Stimulated activated CD4-positive, alpha-beta T cell treated with anti-CD3 and anti-CD28 coated beads, Interleukin-12 subunit alpha, Interleukin-12 subunit beta, amount 100 ng/mL, for 4 hours (primary cell): Measurements from ENCODE around the gene ZNF296.

Experiments
- DNase-seq: peaks from one replicate; pipeline ENCODE4 v3.0.0-alpha.2; 2020

The ZNF296 gene

DNA sequence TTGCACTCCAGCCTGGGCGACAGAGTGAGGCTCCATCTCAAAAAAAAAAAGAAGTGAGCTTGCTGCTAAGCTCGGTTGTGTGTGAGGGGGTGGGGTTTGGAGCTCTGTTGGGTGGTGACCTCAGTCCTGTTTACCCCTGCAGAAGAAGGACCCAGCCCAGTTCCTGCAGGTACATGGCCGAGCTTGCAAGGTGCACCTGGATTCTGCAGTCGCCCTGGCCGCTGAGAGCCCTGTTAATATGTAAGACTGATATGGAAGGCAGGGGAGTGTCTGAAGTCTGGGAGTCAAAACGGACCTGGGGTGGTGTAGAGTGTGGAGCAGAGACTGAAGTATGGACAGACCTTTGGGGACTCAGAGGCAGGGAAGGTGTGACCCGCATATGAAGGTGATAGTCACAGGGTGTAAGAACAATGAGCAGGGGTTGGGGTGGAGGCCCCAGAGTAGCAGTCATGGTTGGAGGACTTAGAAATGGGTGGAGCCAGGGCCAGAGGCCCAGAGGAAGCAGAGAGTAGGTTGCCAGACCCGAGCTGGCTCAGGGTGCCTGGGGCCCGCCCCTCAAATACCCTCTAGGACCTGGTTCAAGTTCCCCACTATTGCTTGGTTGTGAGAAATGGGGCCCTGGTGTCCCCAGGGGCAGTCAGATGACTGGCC, 24.2 kb downstream of the ZNF296 start:
- no peak for DNase-seq

DNA sequence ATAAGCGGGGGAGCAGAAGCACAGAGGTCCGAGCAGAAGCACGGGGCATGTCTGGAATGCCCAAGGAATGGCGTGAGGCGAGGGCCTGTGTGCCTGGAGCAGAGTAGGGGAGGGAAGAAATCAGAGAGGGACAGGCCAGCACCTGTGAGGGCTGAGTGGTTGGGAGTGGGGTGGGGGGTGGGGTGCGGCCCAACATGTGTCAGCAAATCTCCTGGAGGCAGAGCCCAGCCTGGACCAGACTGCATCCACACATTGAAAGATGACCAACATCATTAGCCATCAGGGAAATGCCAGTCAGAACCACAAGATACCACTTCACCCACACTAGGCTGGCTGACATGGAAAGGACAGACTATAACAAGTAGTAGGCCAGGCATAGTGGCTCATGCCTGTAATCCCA, 26.2 kb downstream of the ZNF296 start:
- DNase-seq = no peak

DNA sequence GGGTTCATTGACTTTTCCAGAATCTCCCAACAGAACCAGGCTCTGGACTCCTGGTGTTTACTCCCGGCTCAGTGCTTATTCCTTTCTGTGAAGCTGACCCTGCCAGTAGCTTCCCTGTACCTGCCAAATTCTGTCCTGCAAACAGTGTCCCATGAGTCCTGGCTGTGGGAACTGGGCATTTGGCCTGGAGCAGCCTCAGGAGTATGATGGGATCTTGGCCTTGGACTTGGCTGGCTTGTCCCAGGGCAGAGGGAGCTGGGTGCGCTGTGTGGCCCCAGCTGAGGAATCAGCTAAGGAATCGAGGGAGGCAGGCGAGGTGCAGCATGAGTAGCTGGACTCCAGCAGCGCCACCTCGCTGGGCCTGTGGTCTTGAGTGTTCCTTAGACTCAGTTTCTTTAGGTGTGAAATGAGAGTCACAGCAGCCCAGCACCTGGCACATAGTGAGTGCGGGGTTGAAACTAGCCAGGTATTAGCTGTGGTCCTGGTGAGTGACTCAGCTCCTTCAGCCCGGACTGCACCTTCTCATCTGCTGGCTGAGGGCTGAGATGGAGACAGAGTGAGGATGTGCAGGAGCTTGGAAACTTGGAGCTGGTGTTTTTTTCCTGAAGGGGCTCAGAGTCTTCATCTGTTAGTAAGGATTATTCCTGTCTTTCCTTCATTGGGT, 27.1 kb downstream of the ZNF296 start:
- no peak for DNase-seq

DNA sequence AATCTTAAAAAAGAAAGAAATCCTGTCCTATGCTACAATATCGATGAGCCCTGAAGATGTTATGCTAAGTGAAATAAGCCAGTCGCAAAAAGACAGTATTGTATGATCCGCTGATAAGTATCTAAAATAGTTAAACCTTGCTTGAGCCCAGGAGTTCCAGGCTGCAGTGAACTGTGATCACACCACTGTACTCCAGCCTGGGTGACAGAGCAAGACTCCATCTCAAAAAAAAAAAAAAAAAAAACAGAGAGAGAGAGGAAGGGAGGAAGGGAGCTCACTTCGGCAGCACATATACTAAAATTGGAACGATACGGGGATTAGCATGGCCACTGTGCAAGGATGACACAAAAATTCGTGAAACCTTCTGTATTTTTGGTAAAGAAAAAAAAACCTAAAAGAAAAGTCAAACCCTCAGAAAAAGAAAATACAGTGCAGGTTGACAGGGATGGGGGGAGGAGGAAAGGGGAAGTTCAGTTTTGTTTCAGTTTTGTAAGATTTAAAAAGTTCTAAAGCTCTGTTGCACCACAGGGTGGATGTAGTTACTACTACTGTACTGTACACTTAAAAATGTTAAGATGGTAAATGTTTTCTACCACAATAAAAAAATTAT, 29.0 kb downstream of the ZNF296 start:
- DNase-seq = no peak

DNA sequence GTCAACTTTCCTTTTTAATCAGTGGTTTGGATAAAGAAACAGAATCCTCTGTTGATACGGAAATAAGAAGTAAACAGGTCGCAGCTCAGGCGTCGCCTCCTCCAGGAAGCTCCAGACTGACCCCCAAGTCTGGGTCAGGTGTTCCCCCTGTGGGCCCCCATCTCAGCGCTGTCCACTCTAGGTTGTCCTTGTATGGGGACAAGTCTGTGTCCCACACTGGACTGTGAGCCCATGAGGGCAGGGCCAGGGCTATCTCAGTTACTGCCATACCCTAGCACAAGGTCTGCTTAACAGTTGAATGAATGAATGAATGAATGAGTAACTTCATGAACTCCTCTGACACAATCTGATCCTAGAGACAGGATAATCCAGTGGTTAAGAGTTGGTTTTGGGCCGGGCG, 29.9 kb downstream of the ZNF296 start:
- no peak for DNase-seq

DNA sequence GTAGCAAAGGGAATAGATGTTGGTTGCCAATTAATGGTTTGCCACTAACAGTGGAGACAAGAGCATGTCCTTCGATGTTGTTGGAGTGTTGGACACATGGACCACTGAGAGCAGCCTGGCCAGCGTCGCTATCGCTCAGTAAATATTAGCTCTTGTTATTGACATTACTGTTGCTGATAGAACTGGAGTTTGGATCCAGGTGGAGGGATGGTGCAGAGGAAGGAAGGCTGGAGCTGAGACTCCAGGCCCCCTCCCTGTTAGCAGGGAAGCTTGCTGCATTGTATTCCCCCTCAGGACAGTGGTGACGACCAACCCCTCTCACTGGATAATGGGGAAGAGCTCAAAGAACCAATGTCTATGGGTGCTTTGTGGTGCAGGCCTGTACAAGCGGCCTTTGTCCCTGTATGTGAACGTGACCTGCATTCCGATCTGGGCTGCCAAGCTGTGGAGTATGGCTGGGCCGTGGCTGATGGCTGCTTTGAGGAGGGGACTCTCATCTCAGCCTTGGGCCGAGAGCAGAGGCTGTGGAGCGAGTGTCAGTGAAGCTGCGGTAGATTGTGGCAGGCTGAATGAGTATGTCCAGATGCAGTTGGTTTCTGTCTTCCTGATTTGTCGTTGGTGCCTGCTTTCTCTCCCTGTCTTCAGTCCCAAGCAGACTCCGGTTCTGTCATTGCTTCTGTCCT, 30.5 kb downstream of the ZNF296 start:
- no peak for DNase-seq

DNA sequence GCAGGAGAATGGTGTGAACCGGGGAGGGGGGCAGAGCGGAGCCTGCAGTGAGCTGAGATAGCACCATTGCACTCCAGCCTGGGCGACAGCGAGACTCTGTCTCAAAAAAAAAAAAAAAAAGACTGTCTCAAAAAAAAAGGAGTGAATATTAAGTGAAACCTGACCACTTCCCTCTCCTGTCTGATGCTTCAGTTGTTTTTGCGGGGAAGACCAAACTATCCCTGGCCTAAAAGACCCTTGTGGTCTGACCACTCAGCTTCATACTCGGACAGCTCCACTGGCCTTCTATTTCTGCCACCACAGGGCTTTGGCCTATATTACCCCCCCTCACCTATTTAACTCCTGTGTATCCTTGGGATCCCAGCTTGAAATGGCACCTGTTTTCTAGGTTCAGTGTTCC, 35.2 kb downstream of the ZNF296 start:
- DNase-seq = no peak

DNA sequence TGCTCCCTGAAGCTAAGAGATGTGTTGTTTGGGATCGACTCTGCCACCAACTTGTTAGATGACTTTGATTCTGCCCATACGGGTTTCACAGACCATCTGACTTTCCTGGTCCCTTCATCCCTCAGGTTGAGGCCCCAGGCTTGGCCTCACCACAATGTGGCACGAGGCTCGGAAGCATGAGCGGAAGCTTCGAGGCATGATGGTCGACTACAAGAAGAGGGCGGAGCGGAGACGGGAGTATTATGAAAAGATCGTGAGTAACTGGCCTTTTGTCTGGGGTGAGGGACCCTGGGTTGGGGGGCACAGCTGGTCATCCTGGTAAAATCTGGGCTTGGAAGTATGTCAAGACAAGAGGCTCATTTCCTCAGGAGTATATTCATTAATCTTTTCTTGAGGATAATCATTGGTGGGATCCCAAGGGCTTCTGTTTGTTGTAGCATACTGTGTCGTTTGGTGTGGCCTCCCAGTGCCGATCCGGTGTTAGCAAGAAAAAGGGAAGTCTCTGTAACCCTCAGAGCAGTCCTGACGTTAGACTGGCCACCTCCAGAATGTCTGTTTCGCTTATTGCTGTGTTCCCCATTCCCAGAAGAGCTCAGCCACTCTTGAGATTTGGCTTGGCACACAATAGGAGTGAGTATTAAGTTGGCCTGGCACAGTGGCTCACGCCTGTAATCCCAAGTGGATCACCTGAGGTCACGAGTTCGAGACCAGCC, 36.1 kb downstream of the ZNF296 start:
- DNase-seq = no peak

DNA sequence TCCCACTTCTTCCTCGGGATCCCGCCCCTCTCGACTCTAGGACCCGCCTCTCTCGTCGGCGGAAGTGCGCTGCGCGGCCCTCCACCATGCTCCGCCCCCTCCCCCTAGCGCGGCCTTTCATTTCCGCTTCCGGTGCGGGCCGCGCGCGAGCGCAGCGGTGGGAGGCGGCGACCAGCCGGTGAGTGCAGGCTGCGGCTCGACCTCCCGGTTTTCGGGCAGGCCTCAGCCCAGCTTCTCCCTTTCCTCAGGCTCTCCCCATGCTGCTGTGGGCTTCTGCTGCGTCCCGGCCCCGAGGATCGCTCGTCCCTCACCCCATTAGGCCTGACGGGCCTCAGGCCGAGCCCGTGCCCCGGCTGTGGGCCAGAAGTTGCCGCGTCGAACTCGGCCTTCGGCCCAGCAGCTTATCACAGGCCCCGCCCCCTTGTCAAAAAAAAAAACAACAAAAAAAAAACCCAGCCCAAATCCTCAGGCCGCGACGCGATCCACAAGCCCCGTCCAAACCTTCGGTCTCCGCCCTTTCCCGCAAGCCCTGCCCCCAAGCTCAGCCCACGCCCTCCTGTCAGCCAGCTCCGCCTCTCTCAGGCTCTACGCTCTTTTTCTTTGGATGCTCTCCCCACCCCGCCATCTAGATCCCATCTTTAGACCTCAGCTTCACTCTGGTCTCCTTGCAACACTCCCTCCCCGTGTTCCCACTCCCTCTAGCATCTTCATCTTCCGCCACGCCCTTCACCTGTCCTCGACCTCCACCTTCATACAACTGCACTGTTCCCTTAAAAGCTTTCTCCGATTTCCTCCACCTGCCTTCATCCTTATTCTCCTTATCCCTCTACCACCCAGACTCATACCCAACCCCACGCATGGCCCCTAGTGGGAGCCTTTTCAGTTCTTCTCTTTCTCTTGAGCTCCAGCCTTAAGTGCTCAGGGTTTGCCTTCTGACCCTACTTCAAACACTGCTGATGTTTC, 37.1 kb downstream of the ZNF296 start, which contains the start of gene CLASRP:
TSS of gene CLASRP (plus strand) at position 115 of the 963 bp plus-strand sequence. CDS start 1,168 bp downstream, outside the sequence.
- peak; percentile 86 for DNase-seq

DNA sequence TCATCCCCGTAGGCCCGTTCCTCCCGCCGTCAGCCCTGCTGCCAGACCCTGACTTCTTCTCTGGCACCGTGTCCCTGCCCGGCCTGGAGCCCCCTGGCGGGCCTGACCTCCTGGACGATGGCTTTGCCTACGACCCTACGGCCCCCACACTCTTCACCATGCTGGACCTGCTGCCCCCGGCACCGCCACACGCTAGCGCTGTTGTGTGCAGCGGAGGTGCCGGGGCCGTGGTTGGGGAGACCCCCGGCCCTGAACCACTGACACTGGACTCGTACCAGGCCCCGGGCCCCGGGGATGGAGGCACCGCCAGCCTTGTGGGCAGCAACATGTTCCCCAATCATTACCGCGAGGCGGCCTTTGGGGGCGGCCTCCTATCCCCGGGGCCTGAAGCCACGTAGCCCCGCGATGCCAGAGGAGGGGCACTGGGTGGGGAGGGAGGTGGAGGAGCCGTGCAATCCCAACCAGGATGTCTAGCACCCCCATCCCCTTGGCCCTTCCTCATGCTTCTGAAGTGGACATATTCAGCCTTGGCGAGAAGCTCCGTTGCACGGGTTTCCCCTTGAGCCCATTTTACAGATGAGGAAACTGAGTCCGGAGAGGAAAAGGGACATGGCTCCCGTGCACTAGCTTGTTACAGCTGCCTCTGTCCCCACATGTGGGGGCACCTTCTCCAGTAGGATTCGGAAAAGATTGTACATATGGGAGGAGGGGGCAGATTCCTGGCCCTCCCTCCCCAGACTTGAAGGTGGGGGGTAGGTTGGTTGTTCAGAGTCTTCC, 38.7 kb downstream of the ZNF296 start:
- no peak for DNase-seq

DNA sequence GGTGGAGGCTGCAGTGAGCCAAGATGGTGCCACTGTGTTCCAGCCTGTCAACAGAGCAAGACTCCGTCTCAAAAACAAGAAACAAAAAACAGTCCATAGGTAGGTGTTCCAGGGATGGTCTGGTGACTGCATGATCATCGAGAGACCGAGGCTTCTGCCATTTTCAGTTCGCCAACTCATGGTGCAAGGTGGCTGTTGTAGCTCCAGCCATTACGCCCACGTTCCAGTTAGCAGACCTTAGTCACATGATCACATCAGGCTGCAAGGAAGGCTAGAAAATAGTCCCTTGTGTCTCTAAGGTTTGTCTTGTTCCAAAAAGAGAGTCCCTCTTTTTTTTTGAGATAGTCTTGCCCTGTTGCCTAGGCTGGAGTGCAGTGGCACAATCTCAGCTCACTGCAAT, 40.5 kb downstream of the ZNF296 start:
- no peak for DNase-seq

DNA sequence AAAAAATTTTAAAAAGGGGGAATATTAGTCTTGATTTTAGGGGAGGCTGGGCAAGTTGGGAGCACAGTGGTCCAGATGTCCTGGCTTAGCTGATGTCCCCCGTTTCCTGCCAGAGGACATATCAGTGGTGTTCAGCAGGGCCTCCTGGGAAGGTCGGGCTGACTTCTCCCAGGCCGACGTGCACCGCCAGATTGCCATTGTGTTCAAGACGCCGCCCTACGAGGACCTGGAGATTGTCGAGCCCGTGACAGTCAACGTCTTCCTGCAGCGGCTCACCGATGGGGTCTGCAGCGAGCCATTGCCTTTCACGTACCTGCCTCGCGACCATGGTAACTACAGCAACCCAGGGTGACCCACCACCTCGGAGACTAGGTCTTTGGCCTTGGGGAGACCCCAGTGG, 43.9 kb downstream of the ZNF296 start:
- DNase-seq = no peak

DNA sequence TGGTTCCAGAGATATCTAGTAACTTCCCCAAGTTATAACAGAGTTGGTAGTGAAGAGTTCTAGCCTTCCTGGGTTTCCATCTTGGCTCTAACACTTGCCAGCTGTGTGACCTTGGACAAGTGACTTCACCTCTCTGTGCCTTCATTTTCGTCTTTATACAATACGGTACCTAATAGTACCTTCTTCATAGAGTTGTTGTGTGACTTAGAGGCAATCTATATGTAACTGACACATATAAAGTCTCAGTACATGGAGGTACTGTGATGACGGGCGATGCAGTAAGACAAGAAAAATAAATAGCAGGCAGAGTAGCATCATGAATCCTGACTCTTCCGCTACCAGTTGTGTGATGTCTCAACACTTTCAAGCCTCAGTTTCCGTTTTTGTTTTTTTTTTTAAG, 45.5 kb downstream of the ZNF296 start:
- no peak for DNase-seq

DNA sequence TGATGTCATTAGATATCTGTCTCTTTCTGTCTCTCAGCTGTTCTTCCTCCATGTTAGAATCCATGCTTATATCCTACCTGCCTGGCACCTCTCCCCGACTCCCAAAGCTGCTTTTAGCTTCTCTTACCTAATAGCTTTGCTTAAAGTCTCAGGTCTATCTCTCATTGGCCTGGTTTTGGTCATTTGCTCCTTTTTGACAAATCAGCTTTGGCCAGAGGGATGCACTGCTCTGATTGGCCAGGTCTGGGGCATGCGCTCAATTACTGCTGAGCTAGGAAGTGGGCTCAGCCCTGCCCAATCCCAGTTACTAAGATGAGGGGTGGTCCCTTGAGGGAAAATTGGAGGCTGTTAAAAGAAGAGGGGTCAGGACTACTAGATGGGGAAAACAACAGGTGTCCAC, 48.9 kb downstream of the ZNF296 start:
- no peak for DNase-seq

DNA sequence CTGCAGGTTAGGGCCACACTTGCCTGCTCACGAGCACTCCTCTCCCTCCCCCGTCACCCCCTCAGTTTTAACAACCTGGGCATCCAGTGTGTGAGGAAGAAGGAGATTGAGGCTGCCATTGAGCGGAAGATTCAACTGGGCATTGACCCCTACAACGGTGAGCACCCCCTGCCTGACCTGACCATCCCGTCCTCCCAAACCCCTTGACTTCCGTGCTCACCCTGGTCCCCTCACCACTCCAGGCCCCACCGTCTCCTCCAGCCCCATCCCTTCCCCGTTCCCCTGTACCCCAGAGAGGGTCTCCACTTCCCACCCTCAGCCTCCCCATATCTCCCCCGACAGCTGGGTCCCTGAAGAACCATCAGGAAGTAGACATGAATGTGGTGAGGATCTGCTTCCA, 51.0 kb downstream of the ZNF296 start:
- no peak for DNase-seq

DNA sequence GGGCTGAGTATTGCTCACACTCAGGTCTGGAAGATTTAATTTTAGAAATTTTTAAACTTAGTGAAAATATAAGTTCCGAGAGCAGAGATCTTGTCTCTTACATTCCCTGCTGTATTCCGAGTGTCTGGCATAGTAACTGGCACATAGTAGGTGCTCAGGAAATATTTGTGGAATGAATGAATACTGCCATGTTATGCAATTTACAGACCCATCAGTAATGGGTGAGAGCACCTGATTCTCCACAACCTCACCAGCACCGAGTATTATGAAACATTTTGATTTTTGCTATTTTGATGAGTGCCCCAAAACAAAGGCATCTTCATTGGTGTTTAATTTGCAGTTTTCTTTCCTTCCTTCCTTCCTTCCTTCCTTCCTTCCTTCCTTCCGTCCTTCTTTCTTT, 53.2 kb downstream of the ZNF296 start:
- no peak for DNase-seq

DNA sequence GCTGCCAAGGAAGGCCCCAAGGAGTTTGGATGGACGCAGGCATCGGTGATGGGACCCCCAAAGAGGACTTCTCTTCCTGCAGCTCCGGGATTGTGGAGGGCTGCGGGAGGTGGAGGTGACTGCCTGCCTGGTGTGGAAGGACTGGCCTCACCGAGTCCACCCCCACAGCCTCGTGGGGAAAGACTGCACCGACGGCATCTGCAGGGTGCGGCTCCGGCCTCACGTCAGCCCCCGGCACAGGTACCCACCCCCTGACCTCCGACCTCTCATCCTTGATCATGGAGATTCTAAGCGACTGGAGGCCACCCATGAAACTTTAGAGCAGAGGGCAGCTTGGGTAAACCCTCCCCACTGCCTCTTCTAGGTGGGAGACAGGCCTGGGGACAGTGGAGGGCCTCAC, 54.3 kb downstream of the ZNF296 start:
- DNase-seq = no peak
